ENCODE measurements around the gene PBX2.
"Not testable (repeated sequence)": the region's sequence is repeated elsewhere in the genome, so short reads cannot be mapped to it uniquely, and the experiment has no call there.

Gene PBX2, protein sequence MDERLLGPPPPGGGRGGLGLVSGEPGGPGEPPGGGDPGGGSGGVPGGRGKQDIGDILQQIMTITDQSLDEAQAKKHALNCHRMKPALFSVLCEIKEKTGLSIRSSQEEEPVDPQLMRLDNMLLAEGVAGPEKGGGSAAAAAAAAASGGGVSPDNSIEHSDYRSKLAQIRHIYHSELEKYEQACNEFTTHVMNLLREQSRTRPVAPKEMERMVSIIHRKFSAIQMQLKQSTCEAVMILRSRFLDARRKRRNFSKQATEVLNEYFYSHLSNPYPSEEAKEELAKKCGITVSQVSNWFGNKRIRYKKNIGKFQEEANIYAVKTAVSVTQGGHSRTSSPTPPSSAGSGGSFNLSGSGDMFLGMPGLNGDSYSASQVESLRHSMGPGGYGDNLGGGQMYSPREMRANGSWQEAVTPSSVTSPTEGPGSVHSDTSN

DNA sequence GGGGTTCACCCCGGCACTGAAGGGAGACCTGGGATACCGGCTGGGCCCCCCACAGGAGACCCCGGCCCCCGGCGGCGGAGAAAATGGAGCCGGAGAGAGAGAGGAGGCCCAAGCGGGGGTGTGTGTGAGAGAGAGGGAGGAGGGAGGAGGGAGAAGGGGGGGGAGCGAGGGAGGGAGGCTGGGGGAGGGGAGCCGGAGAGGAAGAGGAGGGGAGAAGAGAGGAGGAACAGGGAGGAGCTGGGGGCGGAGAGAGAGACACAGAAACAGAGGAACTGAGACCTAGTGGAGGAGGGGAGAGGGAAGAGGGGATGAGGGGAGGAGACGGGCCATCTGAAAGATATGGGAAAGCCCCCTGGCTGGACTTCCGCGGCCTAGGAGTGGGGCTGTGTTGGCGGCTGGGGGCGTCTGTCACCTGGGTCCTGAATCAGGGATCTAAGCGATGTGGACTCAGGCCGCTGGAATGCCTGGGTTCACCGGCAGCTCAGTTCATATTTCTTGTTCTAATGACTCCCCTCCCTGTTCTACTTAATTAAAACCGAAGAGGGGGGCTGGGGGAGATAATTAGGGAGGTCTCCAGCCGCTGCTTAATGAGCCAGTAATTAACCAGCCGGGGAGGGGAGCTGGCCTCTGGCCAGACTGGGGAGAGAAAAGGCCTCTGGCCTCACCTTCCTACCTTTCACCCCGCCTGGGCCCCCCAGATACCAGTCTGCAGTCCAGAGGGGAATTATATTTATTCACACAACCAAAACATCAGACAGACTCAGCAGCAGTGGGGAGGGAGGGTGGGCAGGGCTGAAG, at the start of gene PBX2:
Gene PBX2, minus strand, starts transcription at position 149 of the 798 bp plus-strand sequence. CDS start 287 bp downstream, outside the sequence.
- DNase-seq = peak; percentile 94

DNA sequence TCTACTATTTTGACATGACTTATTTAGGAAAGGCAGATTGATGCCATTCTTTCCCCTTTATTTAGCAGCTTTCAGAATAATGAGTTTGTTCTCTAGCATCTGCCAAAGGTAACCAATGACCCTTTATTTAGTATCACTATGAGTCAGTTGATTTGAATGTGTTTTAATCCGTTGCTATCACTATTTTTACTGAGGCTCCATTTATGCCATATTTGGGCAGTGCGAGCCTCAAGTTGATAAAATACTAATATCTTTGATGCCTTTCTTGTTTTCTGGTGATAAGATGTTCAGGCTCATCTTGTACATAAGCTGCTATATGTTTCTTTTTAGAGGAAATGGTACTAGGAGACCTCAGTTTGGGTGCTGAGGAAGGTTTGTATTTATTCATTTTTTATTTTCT, 49.5 kb upstream of the PBX2 start:
- no peak for DNase-seq

GRCh38 chr6:32234934-32235333, 44.9 kb upstream of the PBX2 start:
- peak; percentile 40 for DNase-seq

- DNase-seq = peak; percentile 16
Measured at GRCh38 chr6:32226434-32226833, 36.4 kb upstream of the PBX2 start.

DNA sequence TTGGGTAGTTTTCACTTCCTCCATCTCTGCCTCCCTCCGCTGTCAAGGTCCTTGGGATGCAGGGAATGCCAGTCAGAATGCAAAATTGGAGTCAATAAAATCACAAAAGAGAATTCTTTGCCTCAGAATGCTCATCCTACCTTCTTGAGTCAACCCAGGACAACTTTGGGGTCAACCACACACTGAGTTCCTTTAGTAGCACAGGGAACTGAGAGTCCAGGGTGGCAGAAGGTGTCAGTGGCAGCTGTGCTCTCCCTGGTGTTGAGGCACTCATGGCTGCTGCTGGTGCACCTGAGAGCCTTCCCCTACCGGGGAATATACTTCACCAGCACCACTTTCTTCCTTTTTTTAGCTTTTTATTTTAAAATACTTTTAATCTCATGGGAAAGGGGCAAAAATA, 34.7 kb upstream of the PBX2 start:
- peak; percentile 60 for DNase-seq

- no peak for DNase-seq
Measured at GRCh38 chr6:32223258-32224235, 33.5 kb upstream of the PBX2 start, which contains the start of gene NOTCH4. Gene NOTCH4 (minus strand): TSS chr6:32224067. CDS start chr6:32223928, 139 bp downstream.

- no peak for DNase-seq
Measured at GRCh38 chr6:32222333-32223230, 32.6 kb upstream of the PBX2 start.

GRCh38 chr6:32220021-32220420, 30.0 kb upstream of the PBX2 start:
- no peak for DNase-seq

DNA sequence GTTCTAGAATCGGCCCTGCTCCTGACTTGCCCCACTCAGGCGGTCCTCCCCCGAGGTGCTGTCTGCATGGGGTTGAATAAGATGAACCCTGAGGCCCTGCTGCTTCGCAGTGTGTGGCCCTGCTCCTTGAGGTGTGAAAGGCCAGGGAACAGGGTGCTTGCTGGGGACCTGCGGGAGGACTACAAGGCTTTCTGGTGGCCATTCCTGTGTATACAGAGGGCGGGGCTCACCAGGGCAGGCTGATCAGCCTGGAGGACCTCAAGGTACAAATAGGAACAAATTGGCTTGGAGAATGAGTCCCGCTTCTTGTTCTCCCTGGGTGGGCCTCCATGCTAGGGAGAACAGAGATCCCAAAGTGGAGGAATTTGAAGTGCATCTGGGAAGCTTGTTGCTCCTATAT, 28.2 kb upstream of the PBX2 start:
- no peak for DNase-seq

- no peak for DNase-seq
Measured at GRCh38 chr6:32216998-32217397, 27.0 kb upstream of the PBX2 start.

- DNase-seq = no peak
Measured at GRCh38 chr6:32216285-32216684, 26.3 kb upstream of the PBX2 start.

DNA sequence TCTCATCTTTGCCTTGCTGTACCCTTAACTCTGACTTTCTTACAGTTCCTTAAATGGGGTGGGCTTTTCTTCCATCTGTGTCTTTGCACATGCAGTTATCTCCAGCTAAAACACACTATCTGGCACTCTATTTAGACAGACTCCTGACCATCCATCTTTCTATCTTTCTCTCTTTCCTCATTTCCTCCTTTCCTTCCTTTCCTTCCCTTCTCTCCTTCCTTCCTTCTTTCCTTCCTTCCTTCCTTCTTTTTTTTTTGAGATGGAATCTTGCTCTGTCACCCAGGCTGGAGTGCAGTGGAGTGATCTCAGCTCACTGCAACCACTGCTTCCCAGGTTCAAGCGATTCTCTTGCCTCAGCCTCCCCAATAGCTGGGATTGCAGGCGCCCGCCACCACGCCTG, 25.6 kb upstream of the PBX2 start:
- no peak for DNase-seq

DNA sequence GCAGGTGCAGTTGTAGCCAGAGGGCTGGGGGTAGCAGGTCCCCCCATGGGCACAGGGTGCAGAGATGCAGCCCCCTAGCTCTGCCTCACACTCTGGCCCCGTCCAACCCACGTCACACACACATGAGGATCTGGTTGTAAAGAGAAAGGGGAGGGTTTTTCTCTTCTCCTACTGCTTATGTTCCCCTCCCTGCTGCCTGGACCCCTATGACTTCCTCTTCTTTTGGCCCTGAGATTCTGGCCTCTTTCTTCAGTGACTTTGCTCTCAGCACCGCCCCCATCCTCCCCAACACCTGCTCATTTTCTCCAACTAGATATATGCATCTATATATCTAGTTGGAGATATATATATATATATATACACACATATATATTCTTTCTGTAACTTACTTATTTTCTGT, 24.1 kb upstream of the PBX2 start:
- no peak for DNase-seq

DNA sequence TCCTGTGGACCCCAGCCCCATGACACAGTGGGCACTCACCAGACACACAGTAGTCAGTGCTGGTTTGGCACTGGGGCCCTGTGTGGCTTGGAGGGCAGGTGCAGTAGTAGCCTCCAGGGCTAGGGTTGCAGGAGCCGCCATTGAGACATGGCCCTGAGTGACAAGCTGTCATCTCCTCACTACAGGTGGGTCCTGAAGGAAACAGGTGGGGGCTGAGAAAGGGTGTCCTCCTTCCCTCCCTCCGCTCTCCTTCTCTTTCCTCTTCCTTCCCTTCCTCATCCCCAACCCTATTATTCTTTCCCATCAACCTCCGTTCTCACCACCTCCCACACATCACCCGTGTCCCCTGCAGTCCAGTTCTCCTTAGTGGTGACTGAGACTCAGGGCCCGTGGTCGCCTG, 23.6 kb upstream of the PBX2 start:
- DNase-seq = no peak

DNA sequence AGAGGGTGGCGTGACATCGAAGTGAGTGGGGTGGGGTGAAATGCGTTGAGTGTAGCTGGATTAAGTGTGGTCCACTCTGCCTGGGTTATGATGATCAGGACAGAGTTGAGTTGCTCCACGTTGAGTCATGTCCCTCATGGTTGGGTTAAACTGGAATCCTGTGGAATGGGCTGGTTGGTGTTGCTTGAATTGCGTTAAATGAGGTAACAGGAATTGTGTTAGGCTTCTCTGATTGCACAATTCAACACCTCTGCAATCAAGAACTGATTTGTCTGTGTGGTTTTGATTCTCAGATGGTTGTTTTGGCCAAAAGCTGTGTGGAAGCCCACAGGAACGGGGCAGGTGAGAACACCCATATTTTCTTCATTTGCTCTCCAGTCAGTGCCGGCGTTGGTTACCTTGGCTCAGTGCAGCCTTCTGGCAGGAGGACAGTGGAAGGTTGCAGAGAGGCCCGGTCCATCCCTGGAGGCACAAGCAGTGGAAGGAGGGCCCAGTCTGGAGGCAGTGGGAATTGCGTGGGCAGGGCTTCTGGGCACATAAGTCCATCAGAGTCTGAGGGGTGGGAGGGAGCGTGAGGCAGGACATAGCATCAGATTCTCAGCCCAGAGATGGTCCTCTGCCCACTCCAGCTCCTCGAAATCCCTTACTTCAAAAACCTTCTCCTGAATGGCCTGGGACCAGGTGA, 22.2 kb upstream of the PBX2 start:
- DNase-seq = no peak

DNA sequence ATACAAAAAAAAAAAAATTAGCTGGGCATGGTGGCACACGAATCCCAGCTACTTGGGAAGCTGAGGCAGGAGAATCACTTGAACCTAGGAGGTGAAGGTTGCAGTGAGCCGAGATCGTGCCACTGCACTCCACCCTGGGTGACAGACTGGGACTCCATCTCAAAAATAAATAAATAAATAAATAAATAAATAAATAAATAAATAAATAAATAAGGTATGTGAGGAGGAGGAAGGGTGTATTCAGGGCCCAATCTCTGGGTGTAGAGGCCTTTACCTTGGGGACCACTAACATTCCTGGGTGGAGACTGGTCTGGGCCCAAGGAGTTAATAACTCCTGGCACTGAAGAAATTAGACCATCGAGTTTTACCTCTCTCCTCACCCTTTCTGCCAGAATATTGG, 21.4 kb upstream of the PBX2 start:
- not testable (repeated sequence) for DNase-seq

DNA sequence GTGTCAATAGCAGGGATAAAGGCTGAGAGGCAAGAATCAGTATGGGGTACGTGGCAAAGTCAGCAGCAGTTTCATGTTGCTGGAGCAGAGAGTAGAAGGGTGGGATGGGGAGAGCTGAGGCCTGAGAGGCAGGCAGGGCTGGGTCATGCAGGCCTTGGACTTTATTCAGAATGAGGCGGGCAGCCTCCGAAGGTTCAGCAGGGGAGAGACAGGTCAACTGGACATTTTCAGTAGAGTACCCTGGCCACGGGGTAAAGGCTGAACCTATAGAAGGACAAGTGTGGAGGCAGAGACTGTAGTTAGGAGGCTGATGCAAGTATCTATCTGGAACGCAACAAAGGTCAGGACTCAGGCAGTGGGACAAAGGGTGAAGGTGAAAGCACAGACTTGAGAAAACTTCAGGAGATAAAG, 20.2 kb upstream of the PBX2 start:
- no peak for DNase-seq

DNA sequence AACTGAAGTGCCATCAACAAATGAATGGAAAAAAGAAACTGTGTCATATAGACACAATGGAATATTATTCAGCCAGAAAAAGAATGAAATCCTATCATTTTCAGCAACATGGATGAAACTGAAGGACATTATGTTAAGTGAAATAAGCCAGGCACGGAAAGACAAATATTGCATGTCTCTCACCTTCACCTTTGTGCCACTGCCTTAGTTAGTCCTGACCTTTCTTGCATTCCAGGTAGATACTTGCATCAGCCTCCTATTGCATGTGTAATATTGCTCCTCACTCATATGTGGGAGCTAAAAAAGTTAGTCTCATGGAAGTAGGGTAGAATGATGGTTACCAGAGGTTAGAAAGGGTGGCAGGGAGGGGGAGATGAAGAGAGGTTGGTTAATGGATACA, 19.0 kb upstream of the PBX2 start:
- DNase-seq = no peak

DNA sequence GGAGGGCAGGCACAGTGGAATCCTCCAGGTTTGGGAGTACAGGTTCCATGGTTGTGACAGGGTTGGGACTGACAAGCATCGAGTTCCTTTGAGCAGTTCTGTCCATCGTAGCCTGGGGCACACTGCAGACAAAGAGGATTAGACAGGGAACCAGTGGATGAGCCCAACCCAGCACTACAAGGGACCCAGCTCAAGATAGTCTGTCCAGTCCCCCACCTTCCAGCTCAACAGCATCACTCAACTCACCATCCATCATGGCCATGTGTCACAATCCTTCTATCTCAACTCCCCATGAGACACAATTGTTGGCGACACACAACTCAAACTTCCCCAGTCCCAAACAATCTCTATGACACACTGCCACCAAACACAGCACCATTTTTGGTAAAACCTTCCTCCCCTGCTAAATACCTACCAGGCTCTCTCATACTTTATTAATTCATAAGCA, 14.3 kb upstream of the PBX2 start:
- DNase-seq = no peak

- no peak for DNase-seq
Measured at GRCh38 chr6:32203426-32204267, 13.6 kb upstream of the PBX2 start.
